Esophagus squamous epithelium (tissue), 5 donors: ENCODE measurements around the gene FAM120B. TPM values are rescaled to one million over a fixed set of nuclear protein-coding genes. Genes with fewer than 3 reads are reported as not detected.
"Not testable (repeated sequence)": the region's sequence is repeated elsewhere in the genome, so short reads cannot be mapped to it uniquely, and the experiment has no call there.

ENCODE experiments used
- DNase-seq: peaks from one replicate; lab custom pipeline; 2025; lab: John Stamatoyannopoulos, UW
- H3K27ac ChIP-seq, 4 donors: fragments of 200-600 bp; sonication (generic); one replicate each; pipeline ENCODE4 v1.5.1; 2016 to 2019; ENCODE audit warnings: mild to moderate bottlenecking in 1 of 4
- H3K27me3 ChIP-seq, 4 donors: fragments of 200-600 bp; sonication (generic); 1 replicate in 3 of 4; 2 replicates in 1 of 4; pipeline versions ENCODE4 v1.5.1 to v1.6.0; 2017 to 2021; ENCODE audit warnings: antibody characterized with exemption in 1 of 4
- H3K36me3 ChIP-seq, 3 donors: fragments of 200-600 bp; sonication (generic); one replicate each; pipeline ENCODE4 v1.5.1; 2016 to 2019
- H3K4me1 ChIP-seq, 3 donors: fragments of 200-600 bp; sonication (generic); one replicate each; pipeline ENCODE4 v1.5.1; 2017 to 2019
- H3K4me3 ChIP-seq, 4 donors: fragments of 200-600 bp; sonication (generic); 1 replicate in 3 of 4; 2 replicates in 1 of 4; pipeline ENCODE4 v1.5.1; 2016 to 2019; ENCODE audit warnings: mild to moderate bottlenecking in 2 of 4, moderate library complexity in 1 of 4
- H3K9me3 ChIP-seq, 3 donors: fragments of 200-600 bp; sonication (generic); one replicate each; pipeline ENCODE4 v1.5.1; 2016 to 2019
- CTCF ChIP-seq, 6 experiments: fragments of 450-650 bp in 4 of 6; fragments of 200-600 bp in 2 of 6; sonication (generic) in 2 of 6; IDR thresholded peaks; one replicate each; pipeline ENCODE4 v1.5.1; 2016 to 2019; ENCODE audit warnings: antibody characterized with exemption in 6 of 6, mild to moderate bottlenecking in 4 of 6, moderate library complexity in 4 of 6
- POLR2A ChIP-seq, 4 donors: fragments of 450-650 bp; IDR thresholded peaks; one replicate each; pipeline ENCODE4 v1.6.1; 2017; ENCODE audit warnings: antibody characterized with exemption in 4 of 4, mild to moderate bottlenecking in 4 of 4, moderate library complexity in 3 of 4
- WGBS, 2 donors: methylation state at CpG; one replicate each; pipeline ENCODE4 v1.1.5; 2018; 5-methylcytosine and 5-hydroxymethylcytosine counted together
- intact Hi-C: fragments of 100-400 bp; cut with DNase I; formaldehyde crosslinking; loops from one replicate; pipeline ENCODE4 v1.15.0; 2022
- total RNA-seq, 4 donors: library from RNA; depleted of rRNA; stranded (reverse); fragments of >200 nt; gene quantifications; one replicate each; pipeline ENCODE4 v1.1.0, GENCODE V29; 2016
- donor health status: DM: yes; HTN: yes; CAD: no.

The FAM120B gene
- total RNA-seq, 4 donors from 2014 or later, result 8.4 to 25.6 (median 12.9) TPM

DNA sequence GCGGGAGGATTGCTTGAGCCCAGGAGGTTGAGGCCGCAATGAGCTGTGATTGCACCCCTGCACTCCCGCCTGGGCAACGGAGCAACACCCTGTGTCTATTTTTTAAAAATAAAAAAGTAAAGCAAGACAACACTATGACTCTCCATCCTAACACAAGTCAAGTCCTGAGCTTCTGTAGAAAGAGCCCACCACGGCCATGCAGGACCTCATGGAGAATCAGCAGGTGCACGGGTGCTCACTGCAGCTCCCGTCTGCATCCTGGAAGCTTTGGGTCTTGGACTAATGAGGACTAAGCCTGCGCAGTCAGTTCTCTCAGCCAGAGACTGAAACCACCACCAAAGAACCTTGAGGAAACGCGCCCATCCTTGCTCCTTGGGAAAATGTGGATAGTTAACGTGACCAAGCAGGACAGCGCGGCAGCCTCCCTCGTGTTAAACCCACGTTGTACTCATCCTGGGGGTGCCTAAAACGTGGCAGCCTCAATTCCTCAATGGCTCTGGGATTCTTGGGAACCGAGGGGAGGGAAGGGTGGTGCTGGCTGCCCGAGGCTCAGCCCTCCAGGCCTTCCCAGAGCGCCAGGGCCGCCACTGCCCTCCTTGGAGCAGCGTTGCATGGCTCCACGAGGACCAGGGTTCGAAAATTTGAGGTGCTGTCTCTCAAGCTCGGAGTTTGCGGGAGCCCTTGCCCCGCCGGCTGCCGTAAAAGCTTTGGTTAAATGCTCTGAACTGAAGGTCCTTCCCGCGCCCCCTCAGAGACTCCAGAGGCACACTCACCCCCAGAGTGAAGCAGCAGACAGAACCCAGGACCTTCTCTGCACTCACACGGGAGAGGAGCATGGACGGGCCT, 44.7 kb upstream of the FAM120B start:
- Histone ChIP-seq H3K4me1 (peaks cover 0 to 14% (median 11%) of the 10 kb centered on the region in 3 donors), H3K27me3 (peaks cover 0 to 31% (median 0%) of the 10 kb centered on the region in 4 donors), H3K27ac (no peak overlapping the region), H3K36me3 (no peaks in the 10 kb centered on the region), H3K9me3 (no peaks in the 10 kb centered on the region), H3K4me3 (no peak overlapping the region)
- no peak for TF ChIP-seq POLR2A (IDR thresholded peaks at IDR 0.05)
- no peak for TF ChIP-seq CTCF (IDR thresholded peaks at IDR 0.05)
- WGBS, 2 donors, result 88 to 97% methylated on average over 10 to 23 of the region's 32 CpGs
- intact Hi-C loops, result no loop called here
- no peak for DNase-seq

DNA sequence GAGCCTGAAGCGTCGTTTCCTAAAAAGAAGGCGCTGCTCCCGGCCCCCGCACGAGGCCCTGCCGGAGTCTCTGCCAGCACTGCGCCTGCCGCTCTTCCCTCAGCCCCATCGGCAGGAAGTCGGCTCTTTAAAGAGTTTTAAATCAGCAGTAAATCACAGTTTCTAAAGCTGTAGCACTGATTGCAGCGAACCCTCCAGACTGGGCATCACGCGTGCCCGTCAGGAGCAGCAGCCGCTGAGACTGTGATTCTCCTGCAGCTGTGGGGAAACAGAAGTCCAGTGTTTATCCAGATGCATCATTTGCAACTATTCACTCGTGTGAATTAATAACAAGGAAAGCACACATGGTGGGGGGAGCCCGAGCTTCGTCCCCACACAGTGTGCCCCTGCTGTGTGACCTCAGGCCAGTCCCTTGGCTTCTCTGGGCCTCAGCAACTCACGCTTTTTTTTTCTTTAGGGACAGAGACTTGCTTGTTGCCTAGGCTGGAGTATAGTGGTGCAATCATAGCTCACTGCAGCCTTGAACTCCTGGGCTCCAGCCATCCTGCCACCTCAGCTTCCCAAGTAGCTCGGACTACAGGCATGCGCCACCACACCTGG, 44.0 kb upstream of the FAM120B start:
- peaks cover 0 to 31% (median 0%) of the 10 kb centered on the region in 4 donors for H3K27me3 ChIP-seq
- no peak overlapping the region for H3K27ac ChIP-seq
- 82 to 89% methylated on average over 11 to 21 of the region's 22 CpGs for WGBS, 2 donors
- H3K9me3 ChIP-seq, result no peaks in the 10 kb centered on the region
- H3K4me1 ChIP-seq, result peaks cover 0 to 14% (median 11%) of the 10 kb centered on the region in 3 donors
- no peak for TF ChIP-seq CTCF (IDR thresholded peaks at IDR 0.05)
- TF ChIP-seq POLR2A (IDR thresholded peaks at IDR 0.05), result no peak
- no peaks in the 10 kb centered on the region for H3K36me3 ChIP-seq
- H3K4me3 ChIP-seq, result no peak overlapping the region
- intact Hi-C loops, result no loop called here
- no peak for DNase-seq

- intact Hi-C loops, result no loop called here
- Histone ChIP-seq H3K36me3 (no peaks in the 10 kb centered on the region), H3K9me3 (no peaks in the 10 kb centered on the region), H3K4me1 (peaks cover 0 to 14% (median 11%) of the 10 kb centered on the region in 3 donors), H3K27ac (no peak overlapping the region), H3K4me3 (no peak overlapping the region), H3K27me3 (peaks cover 0 to 36% (median 0%) of the 10 kb centered on the region in 4 donors)
- TF ChIP-seq CTCF (IDR thresholded peaks at IDR 0.05) (no peak), POLR2A (IDR thresholded peaks at IDR 0.05) (no peak)
- 76 to 87% methylated on average over 5 to 7 of the region's 8 CpGs for WGBS, 2 donors
- DNase-seq, result no peak
These were observed 43.1 kb upstream of the FAM120B start for GRCh38 chr6:170263410-170263809.

DNA sequence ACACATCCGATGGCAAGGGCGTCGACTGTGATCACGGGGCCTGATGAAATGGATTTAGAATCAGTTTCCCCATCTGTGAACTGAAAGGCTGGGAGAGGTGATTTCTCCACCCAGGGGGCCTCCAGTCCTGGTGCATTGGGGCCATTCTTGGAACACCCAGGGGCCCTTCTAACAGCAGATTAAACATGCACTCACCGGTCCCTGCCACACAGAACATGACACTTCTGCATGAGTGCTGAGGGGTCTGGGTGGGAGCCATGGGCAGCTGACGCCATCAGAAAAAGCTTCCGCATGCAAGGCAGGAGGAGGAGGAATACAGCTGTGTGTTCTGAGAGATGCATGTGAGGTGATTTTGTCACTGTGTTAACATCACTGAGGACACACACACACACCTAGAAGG, 42.5 kb upstream of the FAM120B start:
- Histone ChIP-seq H3K4me1 (peaks cover 0 to 14% (median 11%) of the 10 kb centered on the region in 3 donors), H3K27me3 (peaks cover 0 to 41% (median 0%) of the 10 kb centered on the region in 4 donors), H3K27ac (no peak overlapping the region), H3K4me3 (no peak overlapping the region), H3K9me3 (no peaks in the 10 kb centered on the region), H3K36me3 (no peaks in the 10 kb centered on the region)
- WGBS, 2 donors, result 84 to 92% methylated on average over 3 to 4 of the region's 7 CpGs
- TF ChIP-seq CTCF (IDR thresholded peaks at IDR 0.05), result no peak
- no peak for TF ChIP-seq POLR2A (IDR thresholded peaks at IDR 0.05)
- DNase-seq, result no peak
- intact Hi-C loops, result no loop called here

DNA sequence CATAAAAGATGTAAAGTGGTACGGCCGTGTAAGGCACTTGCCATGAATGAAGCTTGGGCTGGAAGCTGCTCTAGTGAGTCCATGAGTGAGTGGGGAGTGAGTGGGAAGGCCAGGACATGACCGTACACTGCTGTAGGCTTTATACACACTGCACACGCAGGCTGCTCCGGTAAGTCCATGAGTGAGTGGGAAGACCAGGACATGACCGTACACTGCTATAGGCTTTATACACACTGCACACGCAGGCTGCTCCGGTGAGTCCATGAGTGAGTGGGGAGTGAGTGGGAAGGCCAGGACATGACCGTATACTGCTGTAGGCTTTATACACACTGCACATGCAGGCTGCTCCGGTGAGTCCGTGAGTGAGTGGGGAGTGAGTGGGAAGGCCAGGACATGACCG, 41.9 kb upstream of the FAM120B start:
- H3K27ac ChIP-seq, DNase-seq, H3K36me3 ChIP-seq, intact Hi-C loops, H3K9me3 ChIP-seq, H3K4me3 ChIP-seq: not testable (repeated sequence)
- 81 to 85% methylated on average over 7 to 11 of the region's 12 CpGs for WGBS, 2 donors
- Histone ChIP-seq H3K4me1 (peaks cover 0 to 20% (median 11%) of the 10 kb centered on the region in 3 donors), H3K27me3 (peaks cover 0 to 41% (median 0%) of the 10 kb centered on the region in 4 donors)
